ENCODE measurements around the gene MAP2. TPM values are rescaled to one million over a fixed set of nuclear protein-coding genes. Genes with fewer than 3 reads are reported as not detected.

Gene MAP2
- total and polyA plus RNA-seq, 12 donors = 3.5 to 15.5 (median 5.5) TPM

- peaks cover 0 to 34% (median 15%) of the 10 kb centered on the region in 9 donors for H3K4me1 ChIP-seq
Observed at GRCh38 chr2:209426432-209426831, 2.6 kb downstream of the MAP2 start.

GRCh38 chr2:209431701-209432100 is 7.9 kb downstream of the MAP2 start:
- intact Hi-C loops (cut with DNase I) = no loop called here
- DNase-seq (no peak), ATAC-seq (no peak)
- H3K27ac ChIP-seq = no peak overlapping the region
- no peak for TF ChIP-seq CTCF (IDR thresholded peaks at IDR 0.05)
- no peaks in the 10 kb centered on the region for H3K36me3 ChIP-seq
- H3K9me3 ChIP-seq = no peaks in the 10 kb centered on the region
- H3K27me3 ChIP-seq = peaks cover 0 to 3% (median 0%) of the 10 kb centered on the region in 7 donors
- H3K4me3 ChIP-seq = no peak overlapping the region
- 81 to 84% methylated on average over 3 of the region's 3 CpGs for WGBS, 2 donors
- H3K4me1 ChIP-seq = peaks cover 0 to under 1% (median 0%) of the 10 kb centered on the region in 9 donors

More at GRCh38 chr2:209426432-209426831, 2.6 kb downstream of the MAP2 start:
- Histone ChIP-seq H3K27ac (no peak overlapping the region), H3K36me3 (no peaks in the 10 kb centered on the region), H3K27me3 (peaks cover 0 to 28% (median 0%) of the 10 kb centered on the region in 7 donors), H3K9me3 (no peaks in the 10 kb centered on the region), H3K4me3 (no peak overlapping the region)
- TF ChIP-seq CTCF (IDR thresholded peaks at IDR 0.05) = no peak
- intact Hi-C loops (cut with DNase I) = loop anchor here in 6 of 10 donors (5.0 to 10.0 kb wide), 4 partner anchors 68 to 536 kb away; no protein-coding TSS in a partner anchor
- ATAC-seq = no peak
- DNase-seq = no peak

GRCh38 chr2:209441541-209441940 is 17.7 kb downstream of the MAP2 start:
- H3K9me3 ChIP-seq = no peaks in the 10 kb centered on the region
- WGBS, 2 donors = 19 to 20% methylated on average over 3 of the region's 3 CpGs
- H3K4me1 ChIP-seq = peaks cover 0 to 48% (median 26%) of the 10 kb centered on the region in 9 donors
- intact Hi-C loops (cut with DNase I) = loop anchor here in 3 of 10 donors (5.0 to 10.0 kb wide), 3 partner anchors 53 to 96 kb away; no protein-coding TSS in a partner anchor
- H3K4me3 ChIP-seq = no peak overlapping the region
- H3K27me3 ChIP-seq = no peaks in the 10 kb centered on the region
- ATAC-seq = peak in 6 of 8 donors; percentile 67 to 84 (median 74)
- TF ChIP-seq CTCF (IDR thresholded peaks at IDR 0.05) = no peak
- peak overlapping the region in 6 of 10 donors; percentile 1 to 65 (median 30) for H3K27ac ChIP-seq
- DNase-seq = peak in 1 of 2 donors; percentile 27
- no peaks in the 10 kb centered on the region for H3K36me3 ChIP-seq

GRCh38 chr2:209442939-209443338 is 19.1 kb downstream of the MAP2 start:
- Histone ChIP-seq H3K27ac (peak overlapping the region in 2 of 10 donors; percentile 42 to 65), H3K27me3 (no peaks in the 10 kb centered on the region), H3K4me3 (no peak overlapping the region), H3K4me1 (peaks cover 0 to 48% (median 26%) of the 10 kb centered on the region in 9 donors), H3K36me3 (no peaks in the 10 kb centered on the region), H3K9me3 (no peaks in the 10 kb centered on the region)
- no peak for ATAC-seq
- 70 to 78% methylated on average over 1 of the region's 1 CpG for WGBS, 2 donors
- intact Hi-C loops (cut with DNase I) = loop anchor here in 3 of 10 donors (5.0 to 10.0 kb wide), 3 partner anchors 52 to 94 kb away; no protein-coding TSS in a partner anchor
- no peak for DNase-seq
- TF ChIP-seq CTCF (IDR thresholded peaks at IDR 0.05) = no peak
